Measurements from ENCODE around the gene BAX. TPM values are rescaled to one million over a fixed set of nuclear protein-coding genes. Genes with fewer than 3 reads are reported as not detected.
A peak's percentile ranks its signal among the peaks of the same experiment; 100 is the strongest.

BAX gene
- total and polyA plus RNA-seq, 9 of the 15 experiments (the other 6 are each of a cell fraction or from before 2014, with no cell fraction given): 3.2 to 95.4 (median 44.5) TPM

- TF ChIP-seq ZNF121 (CRISPR knock-in tag; conservative IDR thresholded peaks at IDR 0.05) (no peak), PTRF (tag; IDR thresholded peaks at IDR 0.05) (peak; percentile 4; the same call in 1 of the 2 replicates), ZFPM2 (CRISPR knock-in tag; IDR thresholded peaks at IDR 0.05) (no peak), OTX1 (CRISPR knock-in tag; IDR thresholded peaks at IDR 0.05) (no peak), ZNF740 (CRISPR knock-in tag; IDR thresholded peaks at IDR 0.05) (peak; percentile 39; the same call in 1 of the 2 replicates), ZNF740 (tag; IDR thresholded peaks at IDR 0.05) (no peak; a peak in 1 of 4 replicates), GATA2 (CRISPR knock-in tag; IDR thresholded peaks at IDR 0.05) (no peak), MBD2 (IDR thresholded peaks at IDR 0.05; ENCODE audit: borderline replicate concordance, low read depth) (no peak), ZEB2 (IDR thresholded peaks at IDR 0.05) (peak; percentile 48; the same call in 1 of the 2 replicates), NRF1 (conservative IDR thresholded peaks at IDR 0.05 in 1 of 2, IDR thresholded peaks at IDR 0.05 in 1 of 2) (no peak), MCM5 (IDR thresholded peaks at IDR 0.05; ENCODE audit: low read depth) (no peak), STAT6 (CRISPR knock-in tag; IDR thresholded peaks at IDR 0.05) (no peak), ZNF644 (tag; IDR thresholded peaks at IDR 0.05; ENCODE audit: low read depth) (peak; percentile 25; the same call in 1 of the 2 replicates), NR2F6 (CRISPR knock-in tag; IDR thresholded peaks at IDR 0.05) (no peak), GATAD2A (IDR thresholded peaks at IDR 0.05) (no peak), RAD21 (CRISPR knock-in tag; conservative IDR thresholded peaks at IDR 0.05 in 1 of 2, IDR thresholded peaks at IDR 0.05 in 1 of 2) (no peak), POLR2AphosphoS5 (IDR thresholded peaks at IDR 0.05; ENCODE audit: control insufficient read depth, insufficient read depth, low read depth, low read length) (no peak), YBX1 (IDR thresholded peaks at IDR 0.05) (no peak), ZNF140 (CRISPR knock-in tag; IDR thresholded peaks at IDR 0.05) (no peak), PCBP2 (IDR thresholded peaks at IDR 0.05; ENCODE audit: low read depth, low read length, poor library complexity, severe bottlenecking) (no peak), STAG1 (CRISPR knock-in tag; IDR thresholded peaks at IDR 0.05; ENCODE audit: borderline replicate concordance) (no peak), CEBPG (CRISPR knock-in tag; IDR thresholded peaks at IDR 0.05) (no peak), CEBPG (tag; conservative IDR thresholded peaks at IDR 0.05 in 1 of 2, IDR thresholded peaks at IDR 0.05 in 1 of 2) (no peak), ZNF232 (CRISPR knock-in tag; IDR thresholded peaks at IDR 0.05) (no peak), POLR2AphosphoS2 (IDR thresholded peaks at IDR 0.05; ENCODE audit: low read length) (no peak), ZKSCAN1 (IDR thresholded peaks at IDR 0.05; ENCODE audit: low read depth, low read length) (no peak), RCOR1 (IDR thresholded peaks at IDR 0.05; ENCODE audit: borderline replicate concordance in 1 of 2, low read depth in 2 of 2, low read length in 2 of 2) (peak in 1 of 2 experiments; percentile 59; a peak in 1 of 4 replicates), ZNF830 (CRISPR knock-in tag; IDR thresholded peaks at IDR 0.05) (no peak)
Observed at GRCh38 chr19:48964205-48965039, 9.7 kb downstream of the BAX start (continued).
